Heart left ventricle (tissue), 13 donors: ENCODE measurements around the gene DNAH1.

Experiments used
- POLR2A ChIP-seq, 2 donors: fragments of 450-650 bp; IDR thresholded peaks; one replicate each; pipeline ENCODE4 v1.6.1; 2017; ENCODE audit warnings: antibody characterized with exemption in 2 of 2, mild to moderate bottlenecking in 2 of 2, moderate library complexity in 2 of 2
- TF ChIP-seq, protein P1 (sequence below), 12 donors: fragments of 200-600 bp; sonication (generic) in 4 of 12; IDR thresholded peaks; one replicate each; pipeline versions ENCODE4 v1.5.0 to v1.8.0; 2018 to 2022; ENCODE audit warnings: antibody characterized with exemption in 12 of 12, mild to moderate bottlenecking in 5 of 12
- donor health status: ischemic (EF 13 %, LVEDD 7.1; RV severe dilation, severe dysfunction).
- donor health status: DM: no; HTN: yes; CAD: no.
- donor health status: DM: no; HTN: no; CAD: no.
- donor health status: ischemic (EF 25% LVEDD 6.9; RV normal size, moderate dysfunction).
- donor health status: ischemic (EF 25% LVEDD 5.7; RV mildly dilated, moderate dysfunction).
- donor health status: ischemic (EF 35%, LVEDD 5.7; RV mildly dilated, moderate dysfunction).
- donor health status: nonischemic (EF 11% LVEDD 7.7; RV severe dilation, severe dysfunction).
- donor health status: DM: yes; HTN: yes; CAD: no.
- donor health status: PGD.
- donor health status: ischemic (EF 29% LVEDD 5.4; RV normal size, mild dysfunction).
- donor health status: nonischemic (EF 23%, LVEDD 6.1; RV moderate dilation, normal function).

DNA sequence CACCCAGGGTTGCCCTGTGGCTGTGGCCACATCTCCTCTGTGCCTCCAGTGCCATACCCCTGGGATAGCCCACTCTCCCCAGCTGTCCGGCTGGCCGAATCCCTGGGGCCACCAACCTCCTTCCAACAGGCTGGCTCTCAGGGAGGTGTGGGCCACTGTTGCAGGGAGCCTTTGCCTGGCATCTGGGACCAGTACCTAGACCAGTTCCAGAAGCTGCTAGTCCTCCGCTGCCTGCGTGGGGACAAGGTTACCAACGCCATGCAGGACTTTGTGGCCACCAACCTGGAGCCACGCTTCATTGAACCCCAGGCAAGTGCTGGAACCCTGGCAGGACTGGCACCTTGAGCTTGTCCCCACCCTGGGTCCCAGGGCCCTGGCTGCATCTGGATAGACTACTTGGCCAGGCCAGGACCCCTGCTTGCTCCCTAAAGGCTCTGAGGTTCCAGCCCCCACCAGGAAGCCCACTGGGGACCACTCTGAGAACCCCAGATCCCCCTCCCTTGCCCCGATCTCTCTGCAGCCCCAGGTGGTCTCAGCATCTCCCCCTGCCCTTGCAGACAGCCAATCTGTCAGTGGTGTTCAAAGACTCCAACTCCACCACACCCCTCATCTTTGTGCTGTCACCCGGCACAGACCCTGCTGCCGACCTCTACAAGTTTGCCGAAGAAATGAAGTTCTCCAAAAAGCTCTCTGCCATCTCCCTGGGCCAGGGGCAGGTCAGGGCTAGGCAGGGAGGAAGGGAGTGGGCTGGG lies 78.8 kb downstream of the DNAH1 start:
- no peak for TF ChIP-seq POLR2A (IDR thresholded peaks at IDR 0.05)
- TF ChIP-seq, protein P1, sequence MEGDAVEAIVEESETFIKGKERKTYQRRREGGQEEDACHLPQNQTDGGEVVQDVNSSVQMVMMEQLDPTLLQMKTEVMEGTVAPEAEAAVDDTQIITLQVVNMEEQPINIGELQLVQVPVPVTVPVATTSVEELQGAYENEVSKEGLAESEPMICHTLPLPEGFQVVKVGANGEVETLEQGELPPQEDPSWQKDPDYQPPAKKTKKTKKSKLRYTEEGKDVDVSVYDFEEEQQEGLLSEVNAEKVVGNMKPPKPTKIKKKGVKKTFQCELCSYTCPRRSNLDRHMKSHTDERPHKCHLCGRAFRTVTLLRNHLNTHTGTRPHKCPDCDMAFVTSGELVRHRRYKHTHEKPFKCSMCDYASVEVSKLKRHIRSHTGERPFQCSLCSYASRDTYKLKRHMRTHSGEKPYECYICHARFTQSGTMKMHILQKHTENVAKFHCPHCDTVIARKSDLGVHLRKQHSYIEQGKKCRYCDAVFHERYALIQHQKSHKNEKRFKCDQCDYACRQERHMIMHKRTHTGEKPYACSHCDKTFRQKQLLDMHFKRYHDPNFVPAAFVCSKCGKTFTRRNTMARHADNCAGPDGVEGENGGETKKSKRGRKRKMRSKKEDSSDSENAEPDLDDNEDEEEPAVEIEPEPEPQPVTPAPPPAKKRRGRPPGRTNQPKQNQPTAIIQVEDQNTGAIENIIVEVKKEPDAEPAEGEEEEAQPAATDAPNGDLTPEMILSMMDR (IDR thresholded peaks at IDR 0.05): no peak
